Breast epithelium (tissue), 3 donors: ENCODE measurements around the gene KAT6B.

Source experiments
- POLR2A ChIP-seq: fragments of 450-650 bp; IDR thresholded peaks from one replicate; pipeline ENCODE4 v1.6.1; 2016; ENCODE audit warnings: antibody characterized with exemption, mild to moderate bottlenecking, moderate library complexity
- POLR2AphosphoS5 ChIP-seq, 3 donors: sonication (generic); formaldehyde crosslinking; IDR thresholded peaks; one replicate each; pipeline ENCODE4 v1.6.1; 2017; ENCODE audit warnings: antibody characterized with exemption in 3 of 3
- TF ChIP-seq, protein P1 (sequence below), 3 donors: fragments of 450-650 bp; IDR thresholded peaks; one replicate each; pipeline ENCODE4 v1.5.1; 2016 to 2017; ENCODE audit warnings: antibody characterized with exemption in 3 of 3, mild to moderate bottlenecking in 3 of 3, moderate library complexity in 3 of 3

DNA sequence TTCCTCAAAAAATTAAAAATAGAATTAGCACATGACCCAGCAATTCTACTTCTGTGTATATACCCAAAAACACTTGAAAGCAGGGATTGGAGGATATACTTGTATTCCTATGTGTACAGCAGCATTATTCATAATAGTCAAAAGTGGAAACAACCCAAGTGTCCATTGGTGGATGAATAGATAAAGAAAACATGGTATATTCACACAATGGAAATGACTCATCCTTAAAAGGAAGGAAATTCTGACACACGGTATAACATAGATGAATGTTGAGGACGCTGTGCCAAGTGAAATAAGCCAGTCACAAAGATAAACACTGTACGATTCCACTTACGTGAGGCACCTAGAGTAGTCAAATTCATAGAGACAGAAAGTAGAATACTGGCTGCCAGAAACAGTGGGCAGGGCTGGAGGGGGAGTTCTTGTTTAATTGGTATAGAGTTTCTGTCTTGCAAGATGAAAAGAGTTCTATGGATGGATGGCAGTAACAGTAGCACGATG is 26.6 kb upstream of the KAT6B start:
- TF ChIP-seq, protein P1, sequence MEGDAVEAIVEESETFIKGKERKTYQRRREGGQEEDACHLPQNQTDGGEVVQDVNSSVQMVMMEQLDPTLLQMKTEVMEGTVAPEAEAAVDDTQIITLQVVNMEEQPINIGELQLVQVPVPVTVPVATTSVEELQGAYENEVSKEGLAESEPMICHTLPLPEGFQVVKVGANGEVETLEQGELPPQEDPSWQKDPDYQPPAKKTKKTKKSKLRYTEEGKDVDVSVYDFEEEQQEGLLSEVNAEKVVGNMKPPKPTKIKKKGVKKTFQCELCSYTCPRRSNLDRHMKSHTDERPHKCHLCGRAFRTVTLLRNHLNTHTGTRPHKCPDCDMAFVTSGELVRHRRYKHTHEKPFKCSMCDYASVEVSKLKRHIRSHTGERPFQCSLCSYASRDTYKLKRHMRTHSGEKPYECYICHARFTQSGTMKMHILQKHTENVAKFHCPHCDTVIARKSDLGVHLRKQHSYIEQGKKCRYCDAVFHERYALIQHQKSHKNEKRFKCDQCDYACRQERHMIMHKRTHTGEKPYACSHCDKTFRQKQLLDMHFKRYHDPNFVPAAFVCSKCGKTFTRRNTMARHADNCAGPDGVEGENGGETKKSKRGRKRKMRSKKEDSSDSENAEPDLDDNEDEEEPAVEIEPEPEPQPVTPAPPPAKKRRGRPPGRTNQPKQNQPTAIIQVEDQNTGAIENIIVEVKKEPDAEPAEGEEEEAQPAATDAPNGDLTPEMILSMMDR (IDR thresholded peaks at IDR 0.05): no peak
- TF ChIP-seq POLR2AphosphoS5 (IDR thresholded peaks at IDR 0.05) (no peak), POLR2A (no peak)
